Fibroblast of the aortic adventitia (primary cell): ENCODE data around the gene PBX1. TPM values are rescaled to one million over a fixed set of nuclear protein-coding genes. Genes with fewer than 3 reads are reported as not detected.

Source experiments
- DNase-seq: peaks from one replicate; pipeline ENCODE4 v3.0.0-alpha.2; 2010; ENCODE audit warnings: low read depth
- H3K4me3 ChIP-seq: 2 replicates; pipeline ENCODE4 v1.5.1; 2011; ENCODE audit warnings: low read depth, mild to moderate bottlenecking, control low read depth, low read length, moderate library complexity
- CTCF ChIP-seq: IDR thresholded peaks from 2 replicates; pipeline ENCODE4 v1.5.1; 2011; ENCODE audit warnings: mild to moderate bottlenecking, low read length, control low read depth, inconsistent platforms; ENCODE audit not compliant: insufficient read depth
- total RNA-seq: library from RNA; depleted of rRNA; stranded (reverse); fragments of >200 nt; gene quantifications from 2 replicates; pipeline ENCODE4 v1.2.3, GENCODE V29; 2012; ENCODE audit warnings: low replicate concordance

PBX1 gene
- 66.1 and 95.6 TPM in 2 replicates for total RNA-seq

GRCh38 chr1:164558461-164559341, at the start of gene PBX1:
TSS of gene PBX1 (plus strand) at chr1:164559184.
- TF ChIP-seq CTCF = no peak
- peak; percentile 98 for DNase-seq
- H3K4me3 ChIP-seq = peak within 1 kb of the TSS; percentile 81

- no peak overlapping the region for H3K4me3 ChIP-seq
- TF ChIP-seq CTCF = peak; percentile 41
- DNase-seq = peak; percentile 59
Observed at GRCh38 chr1:164510435-164510834, 48.5 kb upstream of the PBX1 start.

- no peak for TF ChIP-seq CTCF
- no peak overlapping the region for H3K4me3 ChIP-seq
- DNase-seq = no peak
Observed at GRCh38 chr1:164511001-164511705, 47.8 kb upstream of the PBX1 start.

GRCh38 chr1:164515231-164515630, 43.8 kb upstream of the PBX1 start:
- no peak overlapping the region for H3K4me3 ChIP-seq
- no peak for TF ChIP-seq CTCF
- no peak for DNase-seq

DNA sequence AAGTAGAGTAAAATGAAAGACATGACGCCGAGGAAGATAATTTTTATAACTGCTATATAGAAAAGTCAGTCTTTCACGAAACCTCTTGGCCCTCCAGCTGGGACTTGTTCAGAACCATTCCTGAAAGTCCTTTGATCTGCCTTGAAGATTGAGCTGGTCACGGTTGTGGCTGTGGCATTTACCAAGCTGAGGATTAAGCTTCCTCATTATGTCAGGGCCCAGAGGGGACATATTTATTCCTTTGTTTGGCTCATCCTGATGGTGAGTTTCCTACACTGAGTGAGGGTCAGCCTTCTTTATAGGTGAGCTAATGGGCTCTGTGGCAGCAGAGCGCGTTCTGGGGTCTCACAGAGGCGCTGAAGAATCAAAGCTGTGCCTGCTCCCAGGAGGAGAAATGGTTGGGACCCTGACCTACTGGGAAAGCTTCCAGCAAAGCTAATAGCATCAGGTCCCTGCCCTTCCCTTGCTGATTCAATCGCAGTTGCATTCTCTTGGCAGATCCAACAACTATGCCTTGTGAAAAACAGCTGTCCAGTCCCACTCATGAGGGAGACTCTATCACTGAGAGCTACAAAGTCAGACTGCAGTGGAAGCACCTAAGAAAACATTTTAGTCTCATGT, 43.2 kb upstream of the PBX1 start:
- no peak overlapping the region for H3K4me3 ChIP-seq
- no peak for TF ChIP-seq CTCF
- peak; percentile 28 for DNase-seq

DNA sequence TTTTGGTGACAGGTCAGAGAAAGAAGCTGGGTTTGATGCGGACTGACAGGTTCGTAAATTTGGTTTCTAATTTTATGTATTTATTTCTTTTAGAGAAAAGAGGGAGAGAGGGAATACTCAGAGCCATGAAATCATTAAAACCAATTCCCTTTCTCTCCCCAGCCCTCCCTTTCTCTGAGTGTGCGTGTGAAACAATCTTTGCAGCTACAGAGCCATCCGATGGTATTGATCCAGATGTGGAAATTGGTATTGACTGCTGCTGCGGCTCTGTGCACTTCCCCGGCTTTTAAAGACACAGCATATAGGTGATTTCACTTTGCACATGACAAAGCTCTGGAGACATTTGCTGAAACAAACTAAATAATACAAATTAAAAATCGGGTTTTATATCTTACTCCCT, 42.4 kb upstream of the PBX1 start:
- no peak for TF ChIP-seq CTCF
- DNase-seq = no peak
- no peak overlapping the region for H3K4me3 ChIP-seq
